Measurements from ENCODE around the gene TOM1L1.

TOM1L1 gene

DNA sequence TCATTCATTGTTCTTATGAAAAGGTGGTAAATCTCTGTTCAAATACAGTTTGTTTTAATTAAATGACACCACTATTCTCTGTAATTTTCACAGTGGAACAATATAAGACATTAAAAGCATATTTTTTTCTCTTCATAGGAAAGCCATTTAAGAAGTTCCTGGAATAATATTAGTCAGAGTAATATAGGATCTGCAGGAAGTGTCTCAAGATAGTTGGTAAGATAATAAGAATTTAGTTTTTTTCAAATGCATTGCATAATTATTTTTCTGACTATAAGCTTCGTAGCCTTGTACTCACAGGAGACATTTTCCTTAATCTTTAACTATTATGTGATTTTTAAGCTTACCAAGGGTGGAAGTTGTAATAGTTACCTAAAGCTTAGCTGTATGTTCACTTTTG, 84.8 kb downstream of the TOM1L1 start:
- no peak for DNase-seq (ENCODE audit: low read depth in 2 of 2, low spot score in 1 of 2)

- no peak for DNase-seq (ENCODE audit: low read depth in 2 of 2, low spot score in 1 of 2)
Measured at GRCh38 chr17:54990118-54990517, 89.5 kb downstream of the TOM1L1 start.

DNA sequence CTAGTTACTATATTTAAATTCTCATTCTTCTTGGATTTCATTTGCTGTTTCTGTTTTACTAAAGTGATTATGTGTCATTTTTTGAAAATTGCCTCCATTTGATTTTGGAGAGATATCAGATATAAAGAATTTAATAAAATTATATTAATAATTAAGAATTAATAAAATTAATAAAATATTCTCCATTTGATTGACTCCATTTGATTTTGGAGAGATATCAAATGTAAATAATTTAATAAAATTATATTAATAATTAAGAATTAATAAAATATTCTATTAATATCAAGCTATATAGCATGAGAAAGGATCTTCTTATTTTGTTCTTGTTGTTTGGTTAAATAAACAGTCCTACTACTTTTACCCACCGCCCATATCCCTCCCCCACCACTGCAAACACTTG, 90.9 kb downstream of the TOM1L1 start:
- no peak for DNase-seq (ENCODE audit: low read depth in 2 of 2, low spot score in 1 of 2)

GRCh38 chr17:54992797-54993639, 92.4 kb downstream of the TOM1L1 start:
- DNase-seq (ENCODE audit: low read depth in 2 of 2, low spot score in 1 of 2): no peak

GRCh38 chr17:54996441-54996840, 95.8 kb downstream of the TOM1L1 start:
- no peak for DNase-seq (ENCODE audit: low read depth in 2 of 2, low spot score in 1 of 2)

GRCh38 chr17:55002458-55002857, 101.8 kb downstream of the TOM1L1 start:
- no peak for DNase-seq (ENCODE audit: low read depth in 2 of 2, low spot score in 1 of 2)

DNA sequence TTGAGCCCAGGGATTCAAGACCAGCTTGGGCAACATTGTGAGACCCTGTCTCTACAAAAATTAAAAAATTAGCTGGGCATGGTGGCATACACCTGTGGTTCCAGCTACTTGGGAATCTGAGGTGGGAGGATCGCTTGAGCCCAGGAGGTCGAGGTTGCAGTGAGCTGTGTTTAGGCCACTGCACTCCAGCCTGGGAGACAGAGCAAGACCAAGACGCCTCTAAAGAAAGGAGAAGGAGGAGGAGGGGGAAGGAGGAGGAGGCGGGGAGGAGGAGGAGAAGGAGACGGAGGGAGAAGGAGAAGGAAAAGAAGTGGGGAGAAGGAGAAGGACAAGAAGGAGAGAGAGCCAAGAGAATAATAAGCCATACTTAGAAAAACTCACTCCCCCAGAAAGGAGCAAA, 103.8 kb downstream of the TOM1L1 start:
- DNase-seq (ENCODE audit: low read depth in 2 of 2, low spot score in 1 of 2): no peak

- DNase-seq (ENCODE audit: low read depth in 2 of 2, low spot score in 1 of 2): no peak
Measured at GRCh38 chr17:55005520-55005919, 104.9 kb downstream of the TOM1L1 start.

Data from stimulated activated CD8-positive, alpha-beta memory T cell treated with anti-CD3 and anti-CD28 coated beads, Interleukin-4, amount 100 ng/mL, for 1 hour (primary cell).